Gastrocnemius medialis (tissue), 4 donors: ENCODE data around the gene PLEKHG3. TPM values are rescaled to one million over a fixed set of nuclear protein-coding genes. Genes with fewer than 3 reads are reported as not detected.

ENCODE experiments used
- ATAC-seq, 2 donors: fragments of 150-250 bp; one replicate each; pipeline ENCODE4 v1.9.1; 2016
- DNase-seq, 2 donors: peaks; one replicate each; pipeline ENCODE4 v3.0.0-alpha.2; 2019
- H3K27ac ChIP-seq, 4 donors: fragments of 200-600 bp; sonication (generic); 1 replicate in 1 of 4; 2 replicates in 3 of 4; pipeline ENCODE4 v1.5.1; 2016 to 2018; ENCODE audit warnings: mild to moderate bottlenecking in 2 of 4, moderate library complexity in 1 of 4
- H3K27me3 ChIP-seq, 3 donors: fragments of 200-600 bp; sonication (generic) in 2 of 3; 1 replicate in 1 of 3; 2 replicates in 2 of 3; pipeline versions ENCODE4 v1.5.1 to v1.6.0; 2016 to 2019; ENCODE audit warnings: mild to moderate bottlenecking in 1 of 3, moderate library complexity in 1 of 3
- H3K36me3 ChIP-seq, 2 donors: fragments of 200-600 bp; sonication (generic) in 1 of 2; one replicate each; pipeline ENCODE4 v1.5.1; 2017 to 2018
- H3K4me1 ChIP-seq, 2 donors: fragments of 200-600 bp; sonication (generic) in 1 of 2; one replicate each; pipeline ENCODE4 v1.5.1; 2016 to 2017; ENCODE audit warnings: mild to moderate bottlenecking in 2 of 2
- H3K4me3 ChIP-seq, 4 donors: fragments of 200-600 bp; sonication (generic) in 3 of 4; 1 replicate in 1 of 4; 2 replicates in 3 of 4; pipeline ENCODE4 v1.5.1; 2016 to 2019; ENCODE audit warnings: mild to moderate bottlenecking in 2 of 4
- H3K9me3 ChIP-seq, 3 donors: fragments of 200-600 bp; sonication (generic) in 2 of 3; 1 replicate in 1 of 3; 2 replicates in 2 of 3; pipeline ENCODE4 v1.5.1; 2016 to 2019
- POLR2A ChIP-seq, 2 donors: fragments of 450-650 bp; IDR thresholded peaks; one replicate each; pipeline ENCODE4 v1.6.1; 2017; ENCODE audit warnings: antibody characterized with exemption in 2 of 2, mild to moderate bottlenecking in 2 of 2, moderate library complexity in 2 of 2
- in situ Hi-C, 4 donors: fragments of 200-750 bp; cut with MboI; loops; one replicate each; pipeline versions ENCODE4 v1.15.0 to v1.8.0; 2017; ENCODE audit warnings: low sequenced_read_pairs in 4 of 4
- intact Hi-C: fragments of 100-400 bp; cut with DNase I; formaldehyde crosslinking; loops from one replicate; pipeline ENCODE4 v1.15.1; 2023; ENCODE audit warnings: low total_unique reads
- total RNA-seq, 4 donors: library from RNA; depleted of rRNA; stranded (reverse); fragments of >200 nt; gene quantifications; one replicate each; pipeline versions ENCODE4 v1.1.0 to v1.2.3, GENCODE V29; 2016
- TF ChIP-seq, protein P1 (sequence below), 5 experiments: fragments of 450-650 bp in 3 of 5; fragments of 200-600 bp in 2 of 5; sonication (generic) in 2 of 5; IDR thresholded peaks in 4 of 5; conservative IDR thresholded peaks in 1 of 5; 1 replicate in 4 of 5; 2 replicates in 1 of 5; pipeline ENCODE4 v1.5.1; 2016 to 2019; ENCODE audit warnings: antibody characterized with exemption in 5 of 5, mild to moderate bottlenecking in 3 of 5, moderate library complexity in 3 of 5

Gene PLEKHG3
- total RNA-seq, 4 donors from 2014 or later = 8.8 to 18.8 (median 14.5) TPM

DNA sequence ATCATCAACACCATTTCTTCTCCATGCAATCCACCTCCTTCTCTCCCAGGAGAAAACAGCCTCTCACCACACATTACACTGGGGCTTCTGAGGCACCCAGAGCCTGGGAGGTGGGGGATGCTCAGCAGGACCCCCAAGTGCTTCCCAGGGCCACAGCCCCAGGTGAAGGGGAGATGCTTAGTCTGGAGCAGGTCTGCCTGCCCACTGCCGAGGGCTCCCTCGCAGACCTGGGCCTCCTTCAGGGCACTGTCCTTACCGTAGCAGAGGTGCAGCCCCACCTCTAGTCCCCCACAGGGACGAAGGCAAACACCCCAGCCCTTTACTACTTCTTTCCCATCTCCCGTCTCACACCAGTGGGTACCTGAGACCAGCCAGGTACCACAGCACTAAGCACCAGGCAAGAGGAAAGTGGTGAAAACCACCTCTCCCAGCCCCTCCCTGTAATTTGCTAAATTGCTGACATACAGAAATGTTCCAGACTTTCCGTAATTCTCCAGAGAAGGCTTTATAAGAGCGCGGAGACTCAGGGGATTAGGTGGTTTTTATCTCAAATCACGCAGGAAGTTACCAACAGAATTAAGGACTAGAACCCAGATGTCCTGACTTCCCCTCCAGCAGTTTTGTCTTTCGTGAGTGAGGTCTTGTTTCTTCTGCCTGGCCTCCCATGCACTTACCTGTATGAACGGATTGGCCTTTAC is 59.0 kb downstream of the PLEKHG3 start:
- TF ChIP-seq, protein P1, sequence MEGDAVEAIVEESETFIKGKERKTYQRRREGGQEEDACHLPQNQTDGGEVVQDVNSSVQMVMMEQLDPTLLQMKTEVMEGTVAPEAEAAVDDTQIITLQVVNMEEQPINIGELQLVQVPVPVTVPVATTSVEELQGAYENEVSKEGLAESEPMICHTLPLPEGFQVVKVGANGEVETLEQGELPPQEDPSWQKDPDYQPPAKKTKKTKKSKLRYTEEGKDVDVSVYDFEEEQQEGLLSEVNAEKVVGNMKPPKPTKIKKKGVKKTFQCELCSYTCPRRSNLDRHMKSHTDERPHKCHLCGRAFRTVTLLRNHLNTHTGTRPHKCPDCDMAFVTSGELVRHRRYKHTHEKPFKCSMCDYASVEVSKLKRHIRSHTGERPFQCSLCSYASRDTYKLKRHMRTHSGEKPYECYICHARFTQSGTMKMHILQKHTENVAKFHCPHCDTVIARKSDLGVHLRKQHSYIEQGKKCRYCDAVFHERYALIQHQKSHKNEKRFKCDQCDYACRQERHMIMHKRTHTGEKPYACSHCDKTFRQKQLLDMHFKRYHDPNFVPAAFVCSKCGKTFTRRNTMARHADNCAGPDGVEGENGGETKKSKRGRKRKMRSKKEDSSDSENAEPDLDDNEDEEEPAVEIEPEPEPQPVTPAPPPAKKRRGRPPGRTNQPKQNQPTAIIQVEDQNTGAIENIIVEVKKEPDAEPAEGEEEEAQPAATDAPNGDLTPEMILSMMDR (IDR thresholded peaks at IDR 0.05 in 4 of 5, conservative IDR thresholded peaks at IDR 0.05 in 1 of 5) = no peak
- no peak for TF ChIP-seq POLR2A (IDR thresholded peaks at IDR 0.05)
- intact Hi-C loops = loop anchor here (5.0 to 10.0 kb wide), 2 partner anchors 129 to 218 kb away; partner anchors contain the start of genes HSPA2 and PPP1R36
- no peak for DNase-seq
- Histone ChIP-seq H3K9me3 (no peaks in the 10 kb centered on the region), H3K36me3 (peaks cover 0 to 21% of the 10 kb centered on the region in 2 donors), H3K27me3 (no peaks in the 10 kb centered on the region), H3K27ac (peak overlapping the region; percentile 59 to 78 (median 71)), H3K4me3 (no peak overlapping the region), H3K4me1 (peaks cover 29 to 32% of the 10 kb centered on the region in 2 donors)
- in situ Hi-C loops = loop anchor here in 3 of 4 donors (5.0 to 10.0 kb wide), 2 partner anchors 88 to 91 kb away; no protein-coding TSS in a partner anchor
- no peak for ATAC-seq

DNA sequence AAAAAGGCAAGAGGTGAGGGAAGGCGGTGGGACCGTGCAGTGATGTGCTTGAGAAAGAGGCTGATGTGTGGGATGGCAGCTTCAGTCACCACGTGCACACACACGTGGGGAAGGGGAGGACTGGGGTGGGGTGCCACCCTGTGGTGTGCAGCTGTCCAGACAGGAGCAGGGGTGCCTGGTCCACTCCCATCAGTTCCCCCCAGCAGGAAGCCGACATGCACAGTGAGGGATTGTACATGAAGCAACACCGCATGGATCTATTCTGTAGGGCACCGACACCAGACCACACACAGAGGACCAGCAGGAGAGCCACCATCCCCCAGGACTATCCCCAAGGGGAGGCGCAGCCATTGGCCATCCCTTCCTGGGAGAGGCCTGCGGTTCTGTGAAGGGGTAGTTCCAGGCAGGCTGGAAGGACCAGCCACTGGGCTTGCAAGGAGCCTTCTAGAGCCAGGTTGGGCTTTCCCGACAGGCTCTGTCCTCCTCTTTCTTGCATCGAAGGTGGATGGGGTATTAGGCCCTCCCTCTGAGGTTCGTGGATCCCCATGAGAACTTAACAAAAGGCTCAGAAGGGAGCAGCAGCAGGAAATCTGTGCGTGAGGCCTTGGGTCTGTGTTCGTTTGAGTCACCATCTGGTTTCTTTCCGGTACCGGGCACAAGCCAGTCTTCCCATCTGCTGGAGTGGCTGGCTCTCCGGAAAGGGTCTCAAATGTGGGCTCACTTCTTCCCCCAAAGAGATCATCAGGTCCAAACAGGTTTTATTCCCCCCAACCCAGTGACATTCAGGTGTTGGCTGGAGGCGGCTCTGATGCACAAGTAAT is 59.8 kb downstream of the PLEKHG3 start:
- DNase-seq (no peak), ATAC-seq (no peak)
- Histone ChIP-seq H3K27ac (peak overlapping the region; percentile 39 to 74 (median 64)), H3K27me3 (no peaks in the 10 kb centered on the region), H3K4me3 (peak overlapping the region in 1 of 4 donors; percentile 20), H3K4me1 (peaks cover 24 to 27% of the 10 kb centered on the region in 2 donors), H3K36me3 (peaks cover 0 to 29% of the 10 kb centered on the region in 2 donors), H3K9me3 (no peaks in the 10 kb centered on the region)
- no peak for TF ChIP-seq POLR2A (IDR thresholded peaks at IDR 0.05)
- TF ChIP-seq, protein P1 (IDR thresholded peaks at IDR 0.05 in 4 of 5, conservative IDR thresholded peaks at IDR 0.05 in 1 of 5) = no peak
- in situ Hi-C loops (loop anchor here in 3 of 4 donors (5.0 to 10.0 kb wide), 2 partner anchors 89 to 92 kb away; no protein-coding TSS in a partner anchor), intact Hi-C loops (loop anchor here (2.0 to 10.0 kb wide), 3 partner anchors 93 to 219 kb away; partner anchors contain the start of genes HSPA2 and PPP1R36)

DNA sequence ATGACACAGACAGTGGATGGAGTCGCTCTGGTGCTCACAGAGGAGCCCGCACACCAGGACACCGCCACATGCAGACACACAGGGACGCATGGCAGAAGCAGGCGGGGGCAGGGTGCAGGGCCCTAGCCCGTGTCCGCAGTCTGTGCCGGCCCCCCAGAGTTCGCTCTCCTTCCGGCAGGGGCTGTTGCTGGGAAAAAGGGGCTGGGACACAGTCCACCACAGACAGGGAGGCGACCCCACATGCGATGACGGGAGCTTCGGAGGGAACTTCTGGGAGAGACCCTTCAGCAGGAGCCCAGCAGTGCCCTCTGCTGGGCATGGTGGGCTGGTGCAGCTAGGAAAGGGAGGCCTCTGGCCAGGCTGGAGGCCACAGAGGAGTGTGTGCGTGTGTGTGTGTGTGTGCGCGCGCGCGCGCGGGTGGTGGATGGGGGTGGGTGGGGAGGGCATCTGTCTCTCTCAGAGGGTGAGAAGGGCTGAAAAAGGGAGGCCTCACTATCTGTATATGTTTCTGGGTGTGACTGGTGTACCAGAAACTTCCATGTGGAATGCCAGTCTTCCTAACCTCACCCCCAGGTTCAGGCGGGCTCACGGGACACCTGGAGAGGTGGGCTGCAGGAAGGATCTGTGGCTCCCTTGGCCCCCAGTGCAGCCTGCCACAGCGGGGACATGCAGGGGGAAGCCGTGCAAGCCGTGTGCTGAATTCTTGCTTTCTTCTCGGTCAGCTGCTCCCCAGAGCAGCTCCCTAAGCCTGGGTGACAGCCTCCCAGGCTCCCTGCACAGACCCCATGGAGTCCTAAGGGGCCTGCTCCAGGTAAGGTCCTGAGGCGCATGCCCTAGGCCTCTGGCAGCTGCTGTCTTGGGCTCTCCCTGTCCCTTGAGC is 60.7 kb downstream of the PLEKHG3 start:
- ATAC-seq = peak in 1 of 2 donors; percentile 64
- intact Hi-C loops = loop anchor here (2.0 to 10.0 kb wide), 3 partner anchors 94 to 220 kb away; partner anchors contain the start of genes HSPA2 and PPP1R36
- peak in 1 of 2 donors; percentile 51 for DNase-seq
- peaks cover 4 to 38% of the 10 kb centered on the region in 2 donors for H3K36me3 ChIP-seq
- no peaks in the 10 kb centered on the region for H3K9me3 ChIP-seq
- in situ Hi-C loops = loop anchor here in 3 of 4 donors (5.0 to 10.0 kb wide), 2 partner anchors 90 to 93 kb away; no protein-coding TSS in a partner anchor
- TF ChIP-seq POLR2A (IDR thresholded peaks at IDR 0.05) = no peak
- TF ChIP-seq, protein P1 (IDR thresholded peaks at IDR 0.05 in 4 of 5, conservative IDR thresholded peaks at IDR 0.05 in 1 of 5) = peak; percentile 74 to 89 (median 85)
- peaks cover 16 to 27% of the 10 kb centered on the region in 2 donors for H3K4me1 ChIP-seq
- no peaks in the 10 kb centered on the region for H3K27me3 ChIP-seq
- H3K4me3 ChIP-seq = peak overlapping the region in 3 of 4 donors; percentile 16 to 37 (median 20)
- H3K27ac ChIP-seq = peak overlapping the region; percentile 39 to 74 (median 64)
